Small intestine (tissue), 7 donors: ENCODE results near the gene SLIT3. TPM values are rescaled to one million over a fixed set of nuclear protein-coding genes. Genes with fewer than 3 reads are reported as not detected.

Experiments used
- DNase-seq, 2 donors: peaks; one replicate each; pipeline versions ENCODE4 v3.0.0 to v3.0.0-alpha.2; 2013
- FAIRE-seq: peaks from 2 replicates; lab custom pipeline; 2012; peaks lifted over from hg19 to GRCh38; lab: Jason Lieb, UNC
- H3K27ac ChIP-seq, 3 donors: one replicate each; pipeline ENCODE4 v1.5.1; 2013; ENCODE audit warnings: low read length in 2 of 3, mild to moderate bottlenecking in 2 of 3, control low read depth in 1 of 3, inconsistent platforms in 1 of 3, low read depth in 1 of 3, moderate library complexity in 1 of 3
- H3K27me3 ChIP-seq, 3 donors: one replicate each; pipeline ENCODE4 v1.6.1; 2013; ENCODE audit warnings: low read length in 3 of 3, inconsistent platforms in 1 of 3; ENCODE audit not compliant: control insufficient read depth in 3 of 3, insufficient read depth in 3 of 3
- H3K36me3 ChIP-seq, 3 donors: one replicate each; pipeline ENCODE4 v1.6.1; 2013; ENCODE audit warnings: low read length in 3 of 3, inconsistent platforms in 1 of 3, low read depth in 1 of 3, mild to moderate bottlenecking in 1 of 3, moderate library complexity in 1 of 3; ENCODE audit not compliant: control insufficient read depth in 3 of 3, insufficient read depth in 2 of 3
- H3K4me1 ChIP-seq, 3 donors: one replicate each; pipeline ENCODE4 v1.6.1; 2013; ENCODE audit warnings: low read length in 2 of 3, inconsistent platforms in 1 of 3, low read depth in 1 of 3, mild to moderate bottlenecking in 1 of 3, moderate library complexity in 1 of 3; ENCODE audit not compliant: control insufficient read depth in 3 of 3, insufficient read depth in 2 of 3
- H3K4me3 ChIP-seq, 3 donors: one replicate each; pipeline ENCODE4 v1.5.1; 2013; ENCODE audit warnings: low read length in 3 of 3, control low read depth in 1 of 3, inconsistent platforms in 1 of 3, low read depth in 1 of 3, mild to moderate bottlenecking in 1 of 3, moderate library complexity in 1 of 3
- H3K9me3 ChIP-seq, 2 donors: one replicate each; pipeline ENCODE4 v1.6.1; 2013; ENCODE audit warnings: low read depth in 1 of 2, low read length in 1 of 2; ENCODE audit not compliant: control insufficient read depth in 2 of 2, insufficient read depth in 1 of 2
- WGBS, 3 donors: extraction: QIAGEN DNeasy Blood & Tissue Kit; methylation state at CpG; one replicate each; pipeline ENCODE4 v1.1.7; 2013; 5-methylcytosine and 5-hydroxymethylcytosine counted together
- polyA plus RNA-seq, 4 donors: library from polyadenylated mRNA; stranded (reverse) in 3 of 4; unstranded in 1 of 4; fragments of 200-250 nt in 3 of 4; fragments of 120-200 nt in 1 of 4; gene quantifications; one replicate each; pipeline versions ENCODE4 v1.2.1 to v1.2.3, GENCODE V29; 2013
- donor health status: healthy with polysubstance abuse.
- donor health status: control.
- donor health status: control.
- donor health status: Bipolar disorder and iron deficiency.
- donor health status: healthy.

SLIT3 gene
- polyA plus RNA-seq, 4 donors, result 0.27 to 5.5 (median 5.3) TPM; not detected in 1

GRCh38 chr5:168952196-168952595 lies 348.7 kb downstream of the SLIT3 start:
- peaks cover 0 to 3% (median 0%) of the 10 kb centered on the region in 3 donors for H3K4me1 ChIP-seq
- H3K9me3 ChIP-seq, result no peaks in the 10 kb centered on the region
- H3K36me3 ChIP-seq, result no peaks in the 10 kb centered on the region
- no peaks in the 10 kb centered on the region for H3K27me3 ChIP-seq
- no peak overlapping the region for H3K27ac ChIP-seq
- no peak for DNase-seq
- no peak for FAIRE-seq
- WGBS, 3 donors, result 61 to 67% (median 66%) methylated on average over 6 of the region's 6 CpGs
- H3K4me3 ChIP-seq, result no peak overlapping the region

DNA sequence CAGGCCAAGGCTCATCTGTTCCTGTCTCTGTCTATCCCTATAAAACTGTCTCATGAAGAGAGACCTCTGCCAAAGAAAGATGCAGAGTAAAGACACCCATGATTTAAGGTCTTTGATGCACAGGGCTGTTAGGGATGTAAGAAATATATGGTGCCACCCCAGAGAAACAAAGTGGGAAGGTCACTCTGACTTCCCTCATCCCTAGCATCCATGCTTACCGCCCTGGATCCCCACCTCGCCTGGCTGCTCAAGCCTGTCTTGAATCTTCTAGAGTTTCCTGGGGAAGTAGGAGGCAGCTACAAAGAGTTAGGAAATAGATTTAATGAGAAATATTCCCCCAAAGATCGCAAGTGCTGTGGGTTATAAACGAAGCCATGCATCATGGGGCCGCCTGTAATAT lies 349.2 kb downstream of the SLIT3 start:
- H3K27me3 ChIP-seq, result no peaks in the 10 kb centered on the region
- no peak overlapping the region for H3K27ac ChIP-seq
- no peak overlapping the region for H3K4me3 ChIP-seq
- no peaks in the 10 kb centered on the region for H3K9me3 ChIP-seq
- no peaks in the 10 kb centered on the region for H3K36me3 ChIP-seq
- DNase-seq (no peak), FAIRE-seq (no peak)
- WGBS, 3 donors, result 87 to 95% (median 92%) methylated on average over 5 of the region's 5 CpGs
- H3K4me1 ChIP-seq, result peaks cover 0 to 3% (median 0%) of the 10 kb centered on the region in 3 donors

DNA sequence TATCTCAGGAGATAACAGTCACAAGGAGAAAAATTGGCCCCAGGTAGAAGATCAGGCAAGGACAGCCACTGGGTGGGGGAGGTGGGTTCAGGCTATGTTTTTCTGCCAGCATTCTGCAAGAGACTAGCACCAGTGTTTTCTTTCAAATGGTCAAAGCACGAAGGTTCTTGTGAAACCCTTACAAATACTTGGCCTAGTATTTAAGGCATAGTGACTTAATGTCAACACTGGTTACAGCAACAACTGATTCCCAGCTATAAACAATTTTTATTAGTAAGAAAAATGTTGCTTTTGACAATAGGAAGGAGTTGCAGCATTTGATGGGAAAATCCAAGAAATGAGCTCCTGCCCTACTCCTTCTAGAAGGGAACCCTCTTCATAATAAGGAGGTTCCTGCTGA lies 349.6 kb downstream of the SLIT3 start:
- 60 to 81% (median 61%) methylated on average over 1 of the region's 1 CpG for WGBS, 3 donors
- H3K9me3 ChIP-seq, result no peaks in the 10 kb centered on the region
- peaks cover 0 to 3% (median 0%) of the 10 kb centered on the region in 3 donors for H3K4me1 ChIP-seq
- no peak overlapping the region for H3K4me3 ChIP-seq
- H3K27me3 ChIP-seq, result no peaks in the 10 kb centered on the region
- no peak for FAIRE-seq
- H3K36me3 ChIP-seq, result no peaks in the 10 kb centered on the region
- no peak for DNase-seq
- no peak overlapping the region for H3K27ac ChIP-seq

DNA sequence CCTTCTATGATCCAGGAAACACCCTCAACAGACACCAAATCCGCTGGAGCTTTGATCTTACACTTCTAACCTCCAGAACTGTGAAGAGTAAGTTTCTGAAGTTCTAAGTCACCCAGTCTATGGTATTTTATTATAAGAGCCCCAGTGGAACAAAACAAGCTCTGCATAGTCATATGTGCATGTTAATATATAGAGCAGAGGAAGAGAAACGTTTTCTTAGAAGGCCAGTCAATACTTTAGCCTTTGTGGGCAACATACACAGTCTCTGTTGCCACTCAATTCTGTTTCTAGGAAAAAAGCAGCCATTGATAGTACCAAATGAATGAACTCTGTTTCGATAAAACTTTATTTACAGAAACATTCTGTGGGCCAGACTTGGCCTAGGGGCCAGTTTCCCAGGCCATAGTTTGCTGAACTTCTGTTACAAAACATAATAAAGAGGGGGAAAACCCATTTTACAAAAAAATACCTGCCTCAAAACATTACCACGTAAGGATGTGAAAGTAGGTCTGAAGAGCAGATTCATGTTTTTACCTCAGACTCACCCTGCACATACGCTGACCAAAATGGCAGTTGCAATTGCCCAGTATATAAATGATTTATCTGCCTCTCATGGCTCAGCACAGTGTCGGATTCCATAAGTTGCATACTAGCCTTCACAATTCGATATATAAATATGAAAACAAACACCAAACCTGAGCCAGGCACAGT lies 350.5 kb downstream of the SLIT3 start:
- WGBS, 3 donors, result 74 to 84% (median 78%) methylated on average over 7 of the region's 7 CpGs

GRCh38 chr5:168948746-168949145 lies 352.2 kb downstream of the SLIT3 start:
- FAIRE-seq, result no peak

More for the DNA sequence above, 350.5 kb downstream of the SLIT3 start:
- FAIRE-seq (no peak), DNase-seq (no peak)
- no peak overlapping the region for H3K4me3 ChIP-seq
- no peaks in the 10 kb centered on the region for H3K27me3 ChIP-seq
- H3K9me3 ChIP-seq, result no peaks in the 10 kb centered on the region
- no peaks in the 10 kb centered on the region for H3K36me3 ChIP-seq
- H3K4me1 ChIP-seq, result peaks cover 0 to 3% (median 0%) of the 10 kb centered on the region in 3 donors
- no peak overlapping the region for H3K27ac ChIP-seq

DNA sequence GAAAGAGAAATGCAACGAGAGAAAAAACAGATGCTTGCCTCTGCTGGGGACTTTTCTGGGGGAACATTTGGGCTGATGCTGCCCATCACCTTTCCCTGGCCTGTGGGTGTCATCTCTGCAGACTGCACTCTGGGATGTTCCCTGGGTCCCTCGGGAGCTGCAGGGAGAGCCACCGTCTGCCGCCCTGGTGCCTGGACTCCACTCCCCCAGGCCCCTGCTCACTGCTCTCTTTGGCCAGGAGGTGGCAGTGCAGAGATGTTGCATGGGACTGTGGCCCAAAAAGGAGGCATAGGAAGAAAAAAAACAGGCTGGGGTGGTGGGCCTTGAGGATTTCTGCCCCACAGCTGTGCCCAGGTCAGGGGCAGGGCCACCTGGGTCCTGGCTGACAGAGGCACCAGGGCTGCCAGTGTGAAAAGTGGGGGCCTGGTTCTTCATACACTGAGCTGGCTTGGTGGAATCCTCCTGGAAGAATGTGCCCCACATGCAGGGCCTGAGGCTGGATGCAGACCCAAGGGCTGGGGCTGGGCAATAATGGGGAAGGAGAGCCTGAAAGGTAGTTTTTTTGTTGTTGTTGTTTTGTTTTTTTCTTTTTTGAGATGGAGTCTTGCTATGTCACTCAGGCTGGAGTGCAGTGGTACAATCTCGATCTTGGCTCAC lies 353.6 kb downstream of the SLIT3 start:
- Histone ChIP-seq H3K27me3 (peaks cover 0 to 4% (median 0%) of the 10 kb centered on the region in 3 donors), H3K36me3 (no peaks in the 10 kb centered on the region), H3K4me1 (peaks cover 0 to 3% (median 3%) of the 10 kb centered on the region in 3 donors), H3K4me3 (no peak overlapping the region), H3K9me3 (no peaks in the 10 kb centered on the region), H3K27ac (no peak overlapping the region)
- no peak for FAIRE-seq
- DNase-seq, result peak; percentile 40 to 48
- WGBS, 3 donors, result 36 to 44% (median 41%) methylated on average over 5 of the region's 5 CpGs

More at GRCh38 chr5:168948746-168949145, 352.2 kb downstream of the SLIT3 start:
- no peaks in the 10 kb centered on the region for H3K27me3 ChIP-seq
- 65 to 85% (median 66%) methylated on average over 3 of the region's 3 CpGs for WGBS, 3 donors
- no peaks in the 10 kb centered on the region for H3K9me3 ChIP-seq
- no peak for DNase-seq
- no peak overlapping the region for H3K4me3 ChIP-seq
- no peak overlapping the region for H3K27ac ChIP-seq
- no peaks in the 10 kb centered on the region for H3K36me3 ChIP-seq
- peaks cover 0 to 3% (median 0%) of the 10 kb centered on the region in 3 donors for H3K4me1 ChIP-seq

- no peaks in the 10 kb centered on the region for H3K36me3 ChIP-seq
- peaks cover 0 to 3% (median 3%) of the 10 kb centered on the region in 3 donors for H3K4me1 ChIP-seq
- H3K27me3 ChIP-seq, result peaks cover 0 to 4% (median 0%) of the 10 kb centered on the region in 3 donors
- no peak overlapping the region for H3K4me3 ChIP-seq
- no peaks in the 10 kb centered on the region for H3K9me3 ChIP-seq
- 87 to 90% (median 89%) methylated on average over 6 of the region's 6 CpGs for WGBS, 3 donors
- H3K27ac ChIP-seq, result no peak overlapping the region
- DNase-seq, result no peak
- FAIRE-seq, result no peak
Measured at GRCh38 chr5:168946363-168946762, 354.6 kb downstream of the SLIT3 start.

- WGBS, 3 donors, result 38 to 57% (median 45%) methylated on average over 5 of the region's 5 CpGs
- FAIRE-seq (no peak), DNase-seq (no peak)
- no peak overlapping the region for H3K27ac ChIP-seq
- H3K9me3 ChIP-seq, result no peaks in the 10 kb centered on the region
- H3K4me1 ChIP-seq, result peaks cover 0 to 3% (median 3%) of the 10 kb centered on the region in 3 donors
- no peak overlapping the region for H3K4me3 ChIP-seq
- H3K27me3 ChIP-seq, result peaks cover 0 to 6% (median 0%) of the 10 kb centered on the region in 3 donors
- H3K36me3 ChIP-seq, result no peaks in the 10 kb centered on the region
Measured at GRCh38 chr5:168944004-168944403, 356.9 kb downstream of the SLIT3 start.
